Heart left ventricle (tissue), 16 donors: ENCODE data around the gene GSG1L. TPM values are rescaled to one million over a fixed set of nuclear protein-coding genes. Genes with fewer than 3 reads are reported as not detected.

ENCODE experiments used
- ATAC-seq, 4 donors: fragments of 200-7000 bp; cut with Tn5 transposase; one replicate each; pipeline ENCODE4 v1.9.1; 2020 to 2022; ENCODE audit warnings: moderate library complexity in 4 of 4, mild to moderate bottlenecking in 3 of 4, moderate number of reproducible peaks in 1 of 4
- DNase-seq, 5 donors: peaks; one replicate each; pipeline ENCODE4 v3.0.0-alpha.2; 2020
- H3K27ac ChIP-seq, 12 donors: fragments of 200-600 bp; sonication (generic) in 4 of 12; one replicate each; pipeline versions ENCODE4 v1.5.0 to v1.8.0; 2016 to 2022; ENCODE audit warnings: mild to moderate bottlenecking in 2 of 12
- H3K27me3 ChIP-seq, 9 donors: fragments of 200-600 bp; sonication (generic) in 2 of 9; one replicate each; pipeline versions ENCODE4 v1.5.1 to v1.8.0; 2016 to 2022; ENCODE audit warnings: mild to moderate bottlenecking in 3 of 9
- H3K36me3 ChIP-seq, 9 donors: fragments of 200-600 bp; sonication (generic) in 2 of 9; one replicate each; pipeline versions ENCODE4 v1.5.0 to v1.8.0; 2018 to 2022; ENCODE audit warnings: mild to moderate bottlenecking in 2 of 9
- H3K4me1 ChIP-seq, 12 donors: fragments of 200-600 bp; sonication (generic) in 4 of 12; one replicate each; pipeline versions ENCODE4 v1.5.0 to v1.8.0; 2016 to 2022; ENCODE audit warnings: mild to moderate bottlenecking in 3 of 12
- H3K4me3 ChIP-seq, 12 donors: fragments of 200-600 bp; sonication (generic) in 4 of 12; one replicate each; pipeline versions ENCODE4 v1.5.0 to v1.8.0; 2017 to 2022; ENCODE audit warnings: mild to moderate bottlenecking in 9 of 12, moderate library complexity in 4 of 12
- H3K9me3 ChIP-seq, 12 donors: fragments of 200-600 bp; sonication (generic) in 4 of 12; one replicate each; pipeline versions ENCODE4 v1.5.0 to v1.8.0; 2016 to 2022; ENCODE audit warnings: mild to moderate bottlenecking in 1 of 12
- POLR2A ChIP-seq, 2 donors: fragments of 450-650 bp; IDR thresholded peaks; one replicate each; pipeline ENCODE4 v1.6.1; 2017; ENCODE audit warnings: antibody characterized with exemption in 2 of 2, mild to moderate bottlenecking in 2 of 2, moderate library complexity in 2 of 2
- WGBS, 4 donors: extraction: QIAGEN DNeasy Blood & Tissue Kit in 2 of 4; methylation state at CpG; one replicate each; pipeline versions ENCODE4 v1.1.5 to v1.1.7; 2013 to 2018; 5-methylcytosine and 5-hydroxymethylcytosine counted together
- intact Hi-C, 10 donors: fragments of 100-400 bp; cut with DNase I; formaldehyde crosslinking; loops; one replicate each; pipeline versions ENCODE4 v1.11.1 to v1.14.2; 2022
- polyA plus RNA-seq, 2 donors: library from polyadenylated mRNA; stranded (reverse); fragments of 200-250 nt; gene quantifications; one replicate each; pipeline ENCODE4 v1.2.3, GENCODE V29; 2013
- total RNA-seq, 9 donors: library from RNA; depleted of rRNA in 2 of 9; stranded (reverse); fragments of >200 nt in 2 of 9; fragmentation: NEBNext Ultra II Directional in 3 of 9; extraction: Animal tissue kit (Norgen Biotek cat#: 25700) in 3 of 9; gene quantifications; one replicate each; pipeline versions ENCODE4 v1.1.0 to v1.2.4, GENCODE V29; 2016 to 2023
- TF ChIP-seq, protein P1 (sequence below), 12 donors: fragments of 200-600 bp; sonication (generic) in 4 of 12; IDR thresholded peaks; one replicate each; pipeline versions ENCODE4 v1.5.0 to v1.8.0; 2018 to 2022; ENCODE audit warnings: antibody characterized with exemption in 12 of 12, mild to moderate bottlenecking in 5 of 12
- donor health status: ischemic (EF 13 %, LVEDD 7.1; RV severe dilation, severe dysfunction).
- donor health status: healthy with polysubstance abuse.
- donor health status: DM: no; HTN: yes; CAD: no.
- donor health status: DM: no; HTN: no; CAD: no.
- donor health status: ischemic (EF 25% LVEDD 6.9; RV normal size, moderate dysfunction).
- donor health status: ischemic (EF 25% LVEDD 5.7; RV mildly dilated, moderate dysfunction).
- donor health status: healthy.
- donor health status: DM: yes; HTN: yes; CAD: no.
- donor health status: ischemic (EF 35%, LVEDD 5.7; RV mildly dilated, moderate dysfunction).
- donor health status: nonischemic (EF 11% LVEDD 7.7; RV severe dilation, severe dysfunction).
- donor health status: DM: yes; HTN: yes; CAD: no.
- donor health status: PGD.
- donor health status: ischemic (EF 29% LVEDD 5.4; RV normal size, mild dysfunction).
- donor health status: nonischemic (EF 23%, LVEDD 6.1; RV moderate dilation, normal function).

GSG1L gene
- total and polyA plus RNA-seq, 11 donors: 0.11 to 8.7 (median 1.8) TPM; not detected in 4

DNA sequence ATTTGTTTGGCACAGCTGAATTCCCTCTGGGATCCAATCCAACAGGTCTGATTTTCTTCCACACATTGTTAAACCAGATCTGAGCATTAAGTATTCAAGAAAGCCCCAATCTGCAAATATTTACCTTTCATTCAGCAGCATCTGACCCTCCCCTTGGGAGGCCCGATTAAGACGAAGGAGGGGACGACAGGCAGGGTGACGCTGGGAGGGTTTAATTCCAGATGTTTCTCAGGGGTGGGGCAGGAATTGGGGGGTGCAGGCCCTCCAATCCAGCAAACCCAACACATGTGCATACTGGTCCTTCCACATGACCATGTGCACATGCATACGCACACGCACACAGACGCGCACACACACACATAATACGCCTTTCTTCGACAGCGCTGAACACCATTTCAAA is 240.5 kb downstream of the GSG1L start:
- Histone ChIP-seq H3K36me3 (no peaks in the 10 kb centered on the region), H3K9me3 (no peaks in the 10 kb centered on the region), H3K27ac (no peak overlapping the region), H3K4me3 (no peak overlapping the region), H3K27me3 (peaks cover 0 to 19% (median 0%) of the 10 kb centered on the region in 9 donors), H3K4me1 (no peaks in the 10 kb centered on the region)
- ATAC-seq: no peak
- TF ChIP-seq, protein P1, sequence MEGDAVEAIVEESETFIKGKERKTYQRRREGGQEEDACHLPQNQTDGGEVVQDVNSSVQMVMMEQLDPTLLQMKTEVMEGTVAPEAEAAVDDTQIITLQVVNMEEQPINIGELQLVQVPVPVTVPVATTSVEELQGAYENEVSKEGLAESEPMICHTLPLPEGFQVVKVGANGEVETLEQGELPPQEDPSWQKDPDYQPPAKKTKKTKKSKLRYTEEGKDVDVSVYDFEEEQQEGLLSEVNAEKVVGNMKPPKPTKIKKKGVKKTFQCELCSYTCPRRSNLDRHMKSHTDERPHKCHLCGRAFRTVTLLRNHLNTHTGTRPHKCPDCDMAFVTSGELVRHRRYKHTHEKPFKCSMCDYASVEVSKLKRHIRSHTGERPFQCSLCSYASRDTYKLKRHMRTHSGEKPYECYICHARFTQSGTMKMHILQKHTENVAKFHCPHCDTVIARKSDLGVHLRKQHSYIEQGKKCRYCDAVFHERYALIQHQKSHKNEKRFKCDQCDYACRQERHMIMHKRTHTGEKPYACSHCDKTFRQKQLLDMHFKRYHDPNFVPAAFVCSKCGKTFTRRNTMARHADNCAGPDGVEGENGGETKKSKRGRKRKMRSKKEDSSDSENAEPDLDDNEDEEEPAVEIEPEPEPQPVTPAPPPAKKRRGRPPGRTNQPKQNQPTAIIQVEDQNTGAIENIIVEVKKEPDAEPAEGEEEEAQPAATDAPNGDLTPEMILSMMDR (IDR thresholded peaks at IDR 0.05): no peak
- TF ChIP-seq POLR2A (IDR thresholded peaks at IDR 0.05): no peak
- no peak for DNase-seq
- intact Hi-C loops: no loop called here
- 72 to 84% (median 78%) methylated on average over 11 of the region's 11 CpGs for WGBS, 4 donors

- no peak overlapping the region for H3K27ac ChIP-seq
- H3K27me3 ChIP-seq: peaks cover 0 to 23% (median 0%) of the 10 kb centered on the region in 9 donors
- no peaks in the 10 kb centered on the region for H3K36me3 ChIP-seq
- no peaks in the 10 kb centered on the region for H3K9me3 ChIP-seq
- DNase-seq: no peak
- no peak overlapping the region for H3K4me3 ChIP-seq
- no peak for ATAC-seq
- intact Hi-C loops: no loop called here
- no peaks in the 10 kb centered on the region for H3K4me1 ChIP-seq
- 76 to 85% (median 77%) methylated on average over 7 of the region's 7 CpGs for WGBS, 4 donors
- TF ChIP-seq, protein P1 (IDR thresholded peaks at IDR 0.05): no peak
- TF ChIP-seq POLR2A (IDR thresholded peaks at IDR 0.05): no peak
These were observed 241.0 kb downstream of the GSG1L start for GRCh38 chr16:27822529-27822928.

- Histone ChIP-seq H3K4me3 (no peak overlapping the region), H3K36me3 (no peaks in the 10 kb centered on the region), H3K4me1 (no peaks in the 10 kb centered on the region), H3K9me3 (no peaks in the 10 kb centered on the region), H3K27ac (no peak overlapping the region), H3K27me3 (peaks cover 0 to 23% (median 0%) of the 10 kb centered on the region in 9 donors)
- DNase-seq (no peak), ATAC-seq (no peak)
- TF ChIP-seq POLR2A (IDR thresholded peaks at IDR 0.05): no peak
- TF ChIP-seq, protein P1 (IDR thresholded peaks at IDR 0.05): no peak
- intact Hi-C loops: no loop called here
- WGBS, 4 donors: 68 to 77% (median 76%) methylated on average over 10 of the region's 10 CpGs
These were observed 242.7 kb downstream of the GSG1L start for GRCh38 chr16:27820646-27821345.

- TF ChIP-seq, protein P1 (IDR thresholded peaks at IDR 0.05): no peak
- TF ChIP-seq POLR2A (IDR thresholded peaks at IDR 0.05): no peak
- Histone ChIP-seq H3K36me3 (no peaks in the 10 kb centered on the region), H3K27me3 (peaks cover 0 to 23% (median 0%) of the 10 kb centered on the region in 9 donors), H3K9me3 (no peaks in the 10 kb centered on the region), H3K4me3 (no peak overlapping the region), H3K4me1 (no peaks in the 10 kb centered on the region), H3K27ac (no peak overlapping the region)
- WGBS, 4 donors: 80 to 86% (median 83%) methylated on average over 20 of the region's 20 CpGs
- ATAC-seq: no peak
- intact Hi-C loops: no loop called here
- no peak for DNase-seq
These were observed 243.5 kb downstream of the GSG1L start for GRCh38 chr16:27819881-27820610.
